Posterior vena cava (tissue), 2 donors: ENCODE results near the gene HIVEP3. TPM values are rescaled to one million over a fixed set of nuclear protein-coding genes. Genes with fewer than 3 reads are reported as not detected.

ENCODE experiments used
- DNase-seq: peaks from one replicate; pipeline ENCODE4 v3.0.0-alpha.2; 2020; ENCODE audit warnings: low spot score
- intact Hi-C, 2 donors: fragments of 100-400 bp; cut with DNase I; formaldehyde crosslinking; loops; one replicate each; pipeline versions ENCODE4 v1.14.1 to v1.14.2; 2022 to 2023
- total RNA-seq, 2 donors: library from RNA; stranded (reverse); fragmentation: NEBNext Ultra II Directional; extraction: Animal tissue kit (Norgen Biotek cat#: 25700); gene quantifications; one replicate each; pipeline ENCODE4 v1.2.1, GENCODE V29; 2021
- donor health status: DM: yes; HTN: yes; CAD: no.
- donor health status: DM: yes; HTN: yes; CAD: no.

The HIVEP3 gene
- total RNA-seq, 2 donors from 2014 or later = 4.1 to 5.5 TPM

DNA sequence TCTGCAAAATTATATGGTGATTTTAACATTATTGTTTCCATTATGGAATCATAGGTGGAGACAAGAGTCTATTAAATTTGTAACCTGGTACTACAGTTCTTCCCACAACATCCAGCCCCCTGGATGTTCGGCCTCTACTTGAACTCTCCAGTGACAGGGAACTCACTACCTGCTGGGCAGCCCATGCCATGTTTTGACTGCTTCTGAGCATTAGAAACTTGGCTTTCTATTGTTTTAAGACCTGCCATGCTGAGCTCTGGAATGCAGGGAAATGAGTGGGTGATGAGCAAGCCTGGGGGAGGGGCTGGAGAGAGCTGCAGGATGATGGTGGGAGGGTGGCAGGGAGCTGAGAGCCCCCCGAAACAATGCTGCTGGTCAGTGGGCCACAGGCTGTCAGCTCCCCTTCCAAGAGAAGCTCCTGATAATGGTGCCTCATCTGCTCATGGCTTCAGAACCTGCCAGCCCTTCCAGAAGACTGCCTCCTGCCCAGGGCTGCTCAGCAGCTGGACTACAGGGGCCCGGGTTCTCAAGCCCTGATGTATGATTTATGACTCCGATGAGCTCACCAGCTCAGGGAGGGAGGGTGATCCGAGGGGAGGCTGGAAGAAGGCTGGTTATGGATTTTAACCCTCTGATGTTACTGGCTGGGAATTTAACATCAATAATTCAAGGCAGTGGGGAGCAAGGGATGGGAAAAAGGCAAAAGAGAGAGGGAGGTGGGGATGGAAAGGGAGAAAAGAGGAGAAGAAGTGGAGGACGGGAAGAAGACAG is 205.0 kb downstream of the HIVEP3 start:
- intact Hi-C loops = no loop called here
- DNase-seq = peak; percentile 38

DNA sequence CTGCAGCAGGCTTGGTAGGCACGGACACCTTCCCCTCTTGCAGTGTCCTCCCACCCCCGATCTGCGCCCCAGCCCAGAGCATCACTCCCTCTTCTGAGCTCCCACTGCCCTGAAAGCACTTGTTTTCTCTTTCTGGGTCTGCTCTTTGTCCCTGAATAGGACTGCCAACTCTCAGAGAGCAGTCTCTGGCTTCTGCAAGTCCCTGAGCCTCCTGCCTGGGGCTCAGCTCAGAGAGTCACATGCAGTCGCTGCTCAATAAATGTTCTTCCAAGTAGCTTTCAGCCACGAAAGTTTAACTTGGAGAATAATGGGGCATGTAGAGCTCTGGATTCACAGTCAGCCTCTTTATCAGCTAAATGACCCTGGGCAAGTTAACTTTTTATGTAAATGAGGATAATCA is 205.6 kb downstream of the HIVEP3 start:
- intact Hi-C loops = no loop called here
- DNase-seq = peak; percentile 31

DNA sequence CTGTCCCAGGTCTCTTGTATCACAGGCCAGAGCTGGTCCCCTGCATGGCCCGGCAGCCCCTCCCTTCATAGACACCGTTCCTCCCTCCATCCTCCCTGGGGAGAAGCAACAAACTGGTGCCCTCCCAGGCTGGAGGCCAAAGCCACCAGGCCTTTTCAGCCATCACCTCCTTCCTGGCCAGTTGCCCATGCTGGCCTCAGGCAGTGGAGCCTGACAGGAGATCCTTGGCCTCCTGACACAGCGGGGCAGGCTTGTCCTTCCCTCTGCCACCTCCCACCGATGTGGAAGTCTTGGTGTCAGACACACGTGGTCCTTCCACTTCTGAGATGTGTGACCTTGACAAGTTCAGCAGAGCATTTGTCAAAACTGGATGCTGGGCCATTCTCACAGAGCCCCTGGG is 206.0 kb downstream of the HIVEP3 start:
- intact Hi-C loops = no loop called here
- peak; percentile 78 for DNase-seq

DNA sequence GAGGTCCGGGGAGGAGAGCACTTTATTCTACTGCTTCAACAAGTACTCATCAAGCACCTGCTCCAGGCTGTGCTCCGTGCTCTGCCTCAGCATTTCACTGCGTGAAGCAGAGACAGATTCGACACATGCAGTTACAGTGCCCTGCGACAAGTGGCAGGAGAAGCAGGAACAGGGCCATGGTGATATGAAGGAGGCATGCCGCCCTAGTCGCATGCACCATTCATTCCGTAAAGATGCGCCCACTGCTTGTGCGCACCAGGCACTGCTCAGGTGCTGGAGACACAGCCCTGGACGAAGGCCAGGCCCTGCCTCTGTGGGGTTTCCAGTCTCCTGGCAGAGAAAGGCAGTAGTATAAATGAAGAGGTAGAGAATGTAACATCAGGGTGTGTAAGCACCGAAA is 206.6 kb downstream of the HIVEP3 start:
- intact Hi-C loops = no loop called here
- DNase-seq = peak; percentile 53

DNA sequence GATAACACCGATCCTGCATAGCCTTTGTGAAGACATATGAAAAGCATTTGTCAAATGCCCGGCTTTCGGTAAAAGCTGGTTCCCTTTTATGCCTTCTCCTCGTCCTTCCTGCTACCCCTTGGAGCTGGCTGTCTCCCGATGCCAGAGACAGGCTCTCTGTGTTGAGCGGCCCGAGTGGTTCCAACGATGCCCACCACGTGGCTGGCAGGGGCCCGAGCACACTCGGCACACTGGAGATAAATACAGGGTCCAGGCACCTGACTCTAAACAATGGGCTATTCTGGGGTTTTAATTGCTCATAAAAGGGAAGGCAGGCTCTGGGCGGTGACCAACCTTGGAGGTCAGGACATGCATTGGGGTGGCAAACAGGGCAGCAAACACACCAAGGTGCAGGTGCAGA is 207.1 kb downstream of the HIVEP3 start:
- DNase-seq = peak; percentile 31
- intact Hi-C loops = no loop called here

DNA sequence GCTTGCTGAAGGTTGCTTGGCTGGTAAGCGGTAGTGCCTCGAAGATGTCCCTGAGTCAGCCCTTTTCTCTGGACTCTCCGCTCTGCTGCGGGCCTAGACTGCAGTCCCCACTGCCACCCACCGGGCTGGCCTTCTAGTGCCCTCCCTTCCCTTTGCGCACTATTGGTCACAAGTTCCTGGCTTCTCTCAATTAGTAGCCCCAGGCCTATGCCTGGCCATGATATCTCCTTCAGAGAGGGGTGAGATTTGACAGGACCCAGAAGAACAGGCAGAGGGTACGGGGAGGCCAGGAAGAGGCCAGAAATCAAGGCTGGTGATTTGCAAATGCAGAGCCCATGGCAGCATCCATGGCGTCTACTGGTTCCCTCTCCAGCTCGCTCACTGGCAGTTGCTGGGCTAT is 207.7 kb downstream of the HIVEP3 start:
- DNase-seq = peak; percentile 40
- intact Hi-C loops = no loop called here

DNA sequence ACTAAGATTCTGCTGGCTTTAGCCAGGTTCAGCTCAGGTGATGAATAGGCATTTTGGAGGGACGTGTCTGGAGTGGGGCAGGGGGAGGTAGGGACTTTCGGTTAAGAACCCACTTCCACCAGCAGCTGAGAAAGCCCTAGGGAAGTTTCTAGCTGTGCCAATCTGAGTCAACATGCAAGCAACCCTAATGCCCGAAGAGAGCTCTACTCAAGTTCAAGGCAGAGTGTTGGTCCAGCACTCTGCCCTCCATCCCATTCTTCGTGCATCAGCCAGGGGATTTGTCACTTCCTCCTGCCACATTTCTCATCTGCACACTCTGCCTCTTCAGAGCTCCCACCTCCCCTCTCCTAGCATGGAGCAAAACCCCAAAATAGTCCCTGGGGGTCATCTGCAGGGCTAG is 208.8 kb downstream of the HIVEP3 start:
- intact Hi-C loops = no loop called here
- no peak for DNase-seq

DNA sequence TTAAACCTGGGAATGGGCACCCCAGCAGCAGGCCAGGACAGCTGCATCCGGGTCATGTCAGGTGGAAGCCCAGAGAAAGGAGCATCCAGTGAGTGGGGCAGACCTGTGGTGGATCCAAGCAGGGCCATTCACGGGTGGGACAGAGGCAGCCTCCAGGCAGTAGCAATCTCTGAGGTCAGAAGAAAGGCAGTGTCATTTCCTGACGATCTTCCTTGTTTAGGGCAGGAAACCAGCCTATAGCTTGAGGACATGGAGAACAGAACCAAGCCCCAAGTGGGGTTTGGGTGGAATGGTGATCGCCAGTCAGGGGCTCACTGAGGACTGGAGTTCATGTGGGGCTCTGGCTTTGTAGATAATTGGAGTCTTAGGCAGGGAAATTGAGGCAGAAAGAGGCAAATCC is 209.4 kb downstream of the HIVEP3 start:
- peak; percentile 40 for DNase-seq
- intact Hi-C loops = no loop called here

DNA sequence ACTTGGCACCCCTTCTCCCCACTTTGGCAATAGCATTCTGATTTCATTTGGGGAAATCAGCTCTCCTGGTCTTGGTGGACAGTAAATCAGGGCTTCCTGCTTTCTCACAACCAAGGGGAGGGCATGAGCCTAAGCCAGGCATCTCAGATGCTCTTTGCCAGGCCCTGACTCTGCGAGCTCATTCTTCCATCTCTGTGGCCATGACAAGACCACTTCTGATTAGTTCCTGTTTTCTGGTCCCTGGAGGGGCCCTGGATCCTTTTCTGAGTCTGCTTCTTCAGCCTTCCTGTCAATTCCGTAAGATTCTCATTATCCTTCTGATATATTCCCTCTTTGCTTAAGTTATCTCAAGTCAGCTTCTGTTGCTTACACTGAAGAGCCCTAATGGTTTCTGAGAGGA is 210.4 kb downstream of the HIVEP3 start:
- no peak for DNase-seq
- intact Hi-C loops = no loop called here

DNA sequence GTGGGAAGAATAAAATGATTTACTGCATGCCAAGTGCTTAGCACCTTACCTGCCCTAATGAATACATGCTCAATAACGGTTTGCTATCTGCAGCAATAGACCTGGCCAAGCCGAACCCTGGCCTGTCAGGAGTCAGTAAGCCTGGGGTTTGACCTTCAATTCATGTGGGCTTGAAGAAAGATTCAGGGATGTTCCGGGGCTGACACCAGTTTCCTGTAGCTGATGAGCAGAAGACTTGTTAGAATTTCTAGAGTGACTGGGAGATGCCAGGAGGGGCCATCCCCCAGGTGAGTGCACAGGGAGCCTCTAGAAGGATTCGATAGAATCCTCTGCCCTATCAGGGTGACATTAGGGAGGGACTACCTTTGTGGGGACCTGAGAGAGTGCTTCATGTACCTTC is 210.9 kb downstream of the HIVEP3 start:
- intact Hi-C loops = no loop called here
- DNase-seq = peak; percentile 62

DNA sequence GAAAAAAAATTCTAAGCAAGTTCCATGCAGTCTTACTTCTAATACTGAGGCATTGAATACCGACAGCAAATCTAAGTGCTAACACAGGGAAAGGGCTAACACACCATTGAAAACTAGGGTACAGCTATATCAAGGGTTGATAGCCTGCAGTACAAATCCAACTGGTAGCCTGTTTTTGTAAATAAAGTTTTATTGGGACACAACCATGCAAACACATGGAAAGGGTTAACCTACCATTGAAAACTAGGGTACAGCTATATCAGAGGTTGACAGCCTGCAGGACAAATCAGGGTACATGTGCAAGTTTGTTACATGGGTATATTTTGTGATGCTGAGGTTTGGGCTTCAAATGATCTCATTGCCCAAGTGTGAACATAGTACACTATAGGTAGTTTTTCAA is 212.9 kb downstream of the HIVEP3 start:
- no peak for DNase-seq
- intact Hi-C loops = no loop called here

DNA sequence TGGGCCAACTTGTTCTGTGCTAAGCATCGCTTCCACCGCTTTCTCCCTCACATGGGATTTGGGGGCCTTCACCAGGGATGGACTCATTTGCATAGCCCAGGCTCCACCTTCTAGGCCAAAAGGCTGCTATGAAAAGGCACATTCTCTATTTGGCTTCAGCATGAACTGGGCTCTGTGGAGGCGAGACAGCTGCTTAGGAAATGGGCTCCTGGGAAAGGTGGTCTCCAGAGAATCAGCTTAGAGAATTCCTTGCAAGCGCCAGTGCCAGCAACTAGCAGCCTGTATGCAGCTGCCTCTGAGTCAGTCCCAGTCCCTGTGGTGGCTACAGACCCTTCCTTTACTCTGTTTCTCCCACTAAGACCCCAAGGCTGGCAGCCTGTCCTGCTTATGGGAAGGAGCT is 214.5 kb downstream of the HIVEP3 start:
- intact Hi-C loops = no loop called here
- peak; percentile 37 for DNase-seq

DNA sequence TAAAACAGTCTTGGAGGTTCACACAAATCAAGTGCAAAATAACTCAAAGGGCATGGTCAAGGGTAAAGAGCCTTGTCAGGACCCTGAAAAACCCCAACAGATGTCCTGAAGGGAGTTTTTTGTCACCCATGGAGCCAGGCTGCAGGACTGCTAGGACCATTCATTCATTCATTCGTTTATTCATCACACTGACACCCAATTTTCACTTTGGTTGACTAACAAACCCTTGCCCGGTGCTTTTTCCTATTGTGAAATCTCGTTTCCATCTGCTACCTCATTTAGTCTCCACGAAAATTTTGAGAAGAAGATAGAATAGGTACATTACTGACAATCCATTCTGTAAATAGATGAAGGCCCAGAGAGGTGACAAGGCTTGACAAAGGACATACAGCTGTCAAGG is 216.0 kb downstream of the HIVEP3 start:
- intact Hi-C loops = no loop called here
- DNase-seq = peak; percentile 42

DNA sequence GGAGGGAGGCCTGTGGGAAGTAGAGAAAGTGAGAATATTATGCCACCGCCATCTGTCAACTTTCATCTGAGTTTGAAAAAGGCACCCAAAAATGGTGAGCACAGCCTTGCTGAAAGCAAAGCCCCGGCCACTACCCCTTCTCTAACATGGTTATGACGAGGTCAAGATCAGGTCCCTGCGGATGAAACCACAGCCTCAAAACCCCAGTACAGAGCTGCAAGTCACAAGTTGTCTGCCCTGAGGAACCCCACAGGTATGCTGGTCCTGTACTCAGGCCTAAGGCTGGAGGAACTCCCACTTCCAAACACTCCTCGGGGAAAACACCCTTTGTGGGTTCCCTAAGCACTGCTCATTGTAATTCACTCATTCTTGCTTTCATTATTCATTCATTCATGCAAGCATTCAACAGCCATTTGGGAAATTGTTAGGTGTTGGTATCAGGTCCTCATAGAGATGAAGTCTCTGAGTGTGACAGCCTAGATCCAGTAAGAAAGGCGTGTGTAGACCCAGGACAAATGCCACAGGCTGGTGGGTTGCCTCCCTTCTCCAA is 217.7 kb downstream of the HIVEP3 start:
- peak; percentile 55 for DNase-seq
- intact Hi-C loops = no loop called here

DNA sequence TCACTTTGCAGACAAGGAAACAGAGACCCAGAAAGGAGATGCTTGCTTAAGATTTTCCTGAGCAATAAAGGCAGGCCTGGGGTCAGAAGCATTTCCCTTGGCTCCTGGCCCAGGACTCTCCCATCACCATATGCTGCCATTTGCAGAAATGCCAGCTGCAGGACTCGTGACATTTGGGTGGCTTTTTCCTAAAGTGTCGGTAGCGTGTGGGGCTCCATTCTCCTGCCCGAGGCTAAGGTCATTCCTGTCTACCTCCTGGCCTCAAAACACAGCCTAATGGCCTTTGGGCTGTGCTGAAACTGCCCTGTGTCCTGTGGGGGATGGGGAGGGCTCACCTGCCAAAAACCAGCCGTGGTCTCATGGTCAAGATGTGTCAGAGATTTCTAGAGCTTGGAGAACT is 218.1 kb downstream of the HIVEP3 start:
- intact Hi-C loops = no loop called here

DNA sequence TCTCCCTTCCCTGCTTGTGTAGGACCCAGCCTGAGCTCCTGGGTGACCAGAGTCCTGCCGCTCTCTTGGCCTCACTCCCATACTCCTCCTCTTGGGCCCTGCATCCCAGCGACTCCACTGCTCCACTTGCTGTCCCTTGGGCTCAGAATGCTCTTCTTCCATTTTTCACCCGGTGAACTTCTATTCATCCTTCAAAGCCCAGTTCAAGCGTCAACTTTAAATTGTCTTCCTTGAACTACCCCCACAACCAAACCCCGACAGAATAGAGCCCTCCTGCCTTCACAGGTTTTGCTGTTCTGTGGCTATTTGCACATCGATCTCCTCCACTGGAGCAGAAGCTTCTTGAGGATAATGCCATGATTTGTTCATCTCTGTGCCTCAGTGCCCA is 218.9 kb downstream of the HIVEP3 start:
- DNase-seq = peak; percentile 47
- intact Hi-C loops = loop anchor here in 1 of 2 donors (5.0 kb wide), 1 partner anchor 1727 kb away; no protein-coding TSS in a partner anchor

More for the DNA sequence above, 218.1 kb downstream of the HIVEP3 start:
- peak; percentile 42 for DNase-seq

DNA sequence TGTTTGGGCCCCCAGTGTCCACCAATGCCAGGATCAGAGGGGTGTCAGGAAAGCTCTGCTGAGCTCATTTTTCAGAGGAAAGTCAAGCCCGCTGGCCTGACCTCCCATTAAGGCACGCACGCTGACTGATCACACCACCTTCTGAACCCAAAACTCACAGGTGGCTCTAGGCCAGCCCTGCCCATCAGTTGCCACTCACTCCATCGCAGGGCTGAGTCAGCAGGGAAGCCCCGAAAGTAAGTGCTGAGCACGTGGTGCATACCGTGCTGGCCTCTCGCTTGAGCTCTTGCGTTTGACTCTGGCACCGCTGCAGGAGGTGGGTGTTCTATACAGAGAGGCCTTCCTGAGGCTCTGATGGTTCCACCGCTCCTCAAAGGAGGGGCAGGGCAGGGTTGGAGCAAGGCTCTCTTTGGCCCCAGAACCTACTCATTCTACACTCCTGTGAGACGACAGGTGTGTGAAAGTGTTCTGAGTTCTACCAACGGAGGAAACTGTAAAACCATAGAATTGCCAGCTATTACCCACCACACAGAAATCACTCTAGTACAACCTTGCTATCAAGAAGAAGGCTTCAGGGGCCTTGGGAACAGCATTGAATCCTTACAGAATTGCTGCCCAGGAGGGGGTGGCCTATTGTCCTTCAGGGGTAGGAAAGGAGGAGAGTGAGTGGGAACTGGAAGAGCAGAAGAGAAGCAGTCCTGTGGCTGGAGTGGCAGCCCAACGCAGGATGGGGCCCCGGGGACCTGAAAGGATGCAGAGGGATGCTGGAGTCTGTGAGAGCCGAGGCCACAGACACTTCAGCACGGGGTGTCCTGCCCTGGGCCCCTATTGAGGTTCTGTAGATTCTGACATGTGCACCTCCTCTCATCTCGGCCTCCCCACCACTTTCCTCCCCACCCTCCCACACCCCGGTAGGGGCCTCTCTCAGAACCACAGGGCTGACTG is 219.5 kb downstream of the HIVEP3 start:
- DNase-seq = peak; percentile 61
- intact Hi-C loops = loop anchor here in 1 of 2 donors (5.0 kb wide), 1 partner anchor 1728 kb away; no protein-coding TSS in a partner anchor

DNA sequence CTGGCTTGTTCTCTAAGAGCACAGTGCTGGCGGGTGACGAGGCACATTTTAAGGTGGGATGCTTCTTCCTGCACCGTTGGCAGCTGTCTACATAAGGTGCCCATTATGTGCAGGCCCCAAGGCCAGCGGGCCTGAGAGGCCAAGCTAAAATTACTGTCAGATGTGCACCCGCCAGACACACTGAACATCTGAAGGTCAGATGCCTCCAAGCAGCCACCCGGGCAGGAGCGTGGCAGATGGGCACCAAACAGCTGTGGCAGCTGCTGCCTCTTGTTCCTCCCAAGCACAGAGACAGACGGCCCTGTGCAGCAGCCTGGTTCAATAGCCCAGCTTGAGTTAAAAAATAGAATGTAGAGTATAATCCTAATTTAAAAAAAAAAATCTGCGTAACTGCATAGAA is 222.3 kb downstream of the HIVEP3 start:
- intact Hi-C loops = loop anchor here in 1 of 2 donors (5.0 kb wide), 1 partner anchor 1731 kb away; no protein-coding TSS in a partner anchor
- peak; percentile 58 for DNase-seq

DNA sequence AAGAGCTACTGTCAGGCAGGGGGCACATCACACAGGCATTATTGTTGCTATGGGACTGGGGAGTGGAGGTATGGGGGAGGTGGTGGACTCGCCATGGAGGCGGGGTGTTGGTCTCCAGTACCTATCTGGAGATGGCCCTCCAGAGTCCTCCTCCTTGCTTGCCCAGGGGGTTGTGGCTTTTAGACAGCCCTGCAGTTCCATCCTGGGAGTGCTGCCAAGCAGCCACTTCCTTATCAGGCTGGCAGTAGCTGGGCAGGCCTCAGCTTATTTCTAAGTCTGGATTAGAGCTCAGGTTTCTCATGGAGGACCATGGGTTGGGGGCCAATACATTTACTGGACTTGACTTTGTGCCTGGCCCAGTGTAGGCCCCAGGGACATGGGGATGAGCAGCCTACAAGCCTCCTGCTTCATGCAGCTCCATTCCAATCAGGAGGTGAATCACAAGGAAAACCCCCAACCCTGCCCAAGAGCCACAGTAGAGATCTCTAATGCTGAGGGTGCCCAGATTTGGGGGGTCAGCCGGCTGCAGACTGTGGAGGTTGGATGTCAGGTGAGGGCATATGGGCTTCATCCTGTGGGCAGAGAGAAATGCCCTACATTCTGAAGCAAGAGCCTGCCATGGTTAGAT is 223.5 kb downstream of the HIVEP3 start:
- intact Hi-C loops = loop anchor here in 1 of 2 donors (5.0 kb wide), 1 partner anchor 1732 kb away; no protein-coding TSS in a partner anchor
- DNase-seq = no peak
